Chondrocyte (in vitro differentiated cells): ENCODE results near the gene OTULINL. TPM values are rescaled to one million over a fixed set of nuclear protein-coding genes. Genes with fewer than 3 reads are reported as not detected.

Experiments used
- DNase-seq: peaks from one replicate; pipeline ENCODE4 v3.0.0; 2021; ENCODE audit warnings: mixed read lengths, low spot score
- H3K27ac Mint-ChIP-seq: one replicate; pipeline ENCODE4 v1.8.0; 2021; ENCODE audit warnings: mild to moderate bottlenecking, moderate library complexity, mixed read lengths; ENCODE audit not compliant: unreplicated experiment
- H3K27me3 Mint-ChIP-seq: 2 replicates; pipeline ENCODE4 v1.8.0; 2021; ENCODE audit warnings: low read depth, mixed read lengths
- H3K36me3 Mint-ChIP-seq: 2 replicates; pipeline ENCODE4 v1.8.0; 2021; ENCODE audit warnings: low read depth, mixed read lengths
- H3K4me1 Mint-ChIP-seq: 2 replicates; pipeline ENCODE4 v1.8.0; 2021; ENCODE audit warnings: low read depth, mild to moderate bottlenecking, mixed read lengths
- H3K4me3 Mint-ChIP-seq: one replicate; pipeline ENCODE4 v1.8.0; 2021; ENCODE audit warnings: mild to moderate bottlenecking, moderate library complexity, mixed read lengths; ENCODE audit not compliant: unreplicated experiment
- H3K9me3 Mint-ChIP-seq: 2 replicates; pipeline ENCODE4 v1.8.0; 2021; ENCODE audit warnings: low read depth, mixed read lengths
- CTCF ChIP-seq: fragments of 200-600 bp; sonication (generic); IDR thresholded peaks from 2 replicates; pipeline ENCODE4 v1.5.0; 2021; ENCODE audit warnings: antibody characterized with exemption, mild to moderate bottlenecking, moderate library complexity
- total RNA-seq: library from RNA; stranded (reverse); gene quantifications from 3 replicates; pipeline ENCODE4 v1.2.1, GENCODE V29; 2021

Gene OTULINL
- total RNA-seq, 1 donor from 2014 or later = 5.6 TPM

- Mint-ChIP-seq H3K4me1 (no peaks in the 10 kb centered on the region), H3K36me3 (peaks cover 7% of the 10 kb centered on the region), H3K9me3 (no peaks in the 10 kb centered on the region), H3K27ac (no peak overlapping the region), H3K27me3 (no peaks in the 10 kb centered on the region), H3K4me3 (no peak overlapping the region)
- DNase-seq = no peak
- no peak for TF ChIP-seq CTCF
These were observed 30.1 kb downstream of the OTULINL start for GRCh38 chr5:14611737-14612136.

GRCh38 chr5:14614490-14614889 lies 32.9 kb downstream of the OTULINL start:
- no peak overlapping the region for H3K27ac Mint-ChIP-seq
- no peak overlapping the region for H3K4me3 Mint-ChIP-seq
- TF ChIP-seq CTCF = no peak
- H3K36me3 Mint-ChIP-seq = peaks cover 7% of the 10 kb centered on the region
- DNase-seq = no peak
- no peaks in the 10 kb centered on the region for H3K27me3 Mint-ChIP-seq
- no peaks in the 10 kb centered on the region for H3K4me1 Mint-ChIP-seq
- no peaks in the 10 kb centered on the region for H3K9me3 Mint-ChIP-seq

GRCh38 chr5:14615365-14615764 lies 33.8 kb downstream of the OTULINL start:
- no peak overlapping the region for H3K4me3 Mint-ChIP-seq
- TF ChIP-seq CTCF = no peak
- H3K27ac Mint-ChIP-seq = no peak overlapping the region
- DNase-seq = no peak
- H3K36me3 Mint-ChIP-seq = peaks cover 6% of the 10 kb centered on the region
- no peaks in the 10 kb centered on the region for H3K9me3 Mint-ChIP-seq
- peaks cover 3% of the 10 kb centered on the region for H3K27me3 Mint-ChIP-seq
- H3K4me1 Mint-ChIP-seq = no peaks in the 10 kb centered on the region

GRCh38 chr5:14617441-14617840 lies 35.8 kb downstream of the OTULINL start:
- no peak overlapping the region for H3K27ac Mint-ChIP-seq
- no peak for DNase-seq
- no peaks in the 10 kb centered on the region for H3K4me1 Mint-ChIP-seq
- no peak overlapping the region for H3K4me3 Mint-ChIP-seq
- peaks cover 9% of the 10 kb centered on the region for H3K9me3 Mint-ChIP-seq
- TF ChIP-seq CTCF = no peak
- peaks cover 8% of the 10 kb centered on the region for H3K36me3 Mint-ChIP-seq
- peaks cover 6% of the 10 kb centered on the region for H3K27me3 Mint-ChIP-seq

GRCh38 chr5:14627270-14627669 lies 45.7 kb downstream of the OTULINL start:
- Mint-ChIP-seq H3K27me3 (peaks cover 12% of the 10 kb centered on the region), H3K36me3 (no peaks in the 10 kb centered on the region), H3K9me3 (no peaks in the 10 kb centered on the region), H3K27ac (no peak overlapping the region), H3K4me3 (no peak overlapping the region), H3K4me1 (no peaks in the 10 kb centered on the region)
- no peak for DNase-seq
- TF ChIP-seq CTCF = no peak
